HG03103 (cell line): ENCODE data around the gene ZNF462.
"Not testable (repeated sequence)": the region's sequence is repeated elsewhere in the genome, so short reads cannot be mapped to it uniquely, and the experiment has no call there.

Source experiments
- ATAC-seq: cut with Tn5 transposase; IDR thresholded peaks from one replicate; pipeline ENCODE4 v1.9.1; 2021; ENCODE audit warnings: low read depth; ENCODE audit not compliant: unreplicated experiment

Gene ZNF462

DNA sequence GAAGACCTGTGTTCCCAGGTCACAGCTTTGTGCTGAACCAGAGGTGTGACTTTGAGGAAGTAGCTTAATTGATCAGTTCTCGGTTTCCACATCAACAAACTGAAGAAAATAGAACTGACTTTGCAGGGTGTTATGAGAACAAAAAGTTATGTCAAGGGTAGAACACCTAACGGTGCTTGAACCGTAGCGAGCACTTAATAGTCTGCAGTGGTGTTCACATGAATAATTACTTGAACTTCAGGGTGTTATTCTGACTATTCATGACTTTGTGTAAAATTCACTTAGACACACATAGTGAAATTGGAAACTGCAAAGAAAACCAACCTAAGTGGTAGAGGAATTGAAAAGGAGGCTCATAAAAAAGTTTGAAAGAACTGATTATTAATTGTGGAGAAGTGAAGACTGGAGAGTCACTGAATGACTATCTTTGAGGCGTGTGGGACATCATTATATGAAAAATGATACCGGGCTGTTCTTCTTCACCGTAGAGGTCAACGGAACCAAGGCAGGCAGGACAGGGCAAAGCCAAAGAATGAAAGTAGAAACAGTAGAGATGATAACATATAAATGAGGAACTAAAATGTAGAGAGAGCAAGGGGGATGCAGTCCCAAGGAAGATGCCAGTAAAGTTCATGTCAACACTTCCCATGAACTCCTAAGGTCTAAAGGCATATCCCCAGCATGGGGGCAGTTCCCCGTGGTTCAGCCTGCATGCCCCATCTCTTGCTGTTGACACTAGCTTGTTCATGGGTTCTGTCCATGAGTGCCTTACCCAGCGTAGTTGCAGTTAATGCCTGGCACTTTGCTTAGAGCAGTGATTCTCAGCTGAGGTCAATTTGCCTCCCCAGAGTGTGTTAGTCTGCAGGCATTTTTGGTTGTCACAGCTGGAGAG lies 118.7 kb downstream of the ZNF462 start:
- peak; percentile 71 for ATAC-seq

GRCh38 chr9:106982636-106983035 lies 119.7 kb downstream of the ZNF462 start:
- ATAC-seq = no peak

GRCh38 chr9:106983346-106983745 lies 120.4 kb downstream of the ZNF462 start:
- no peak for ATAC-seq

DNA sequence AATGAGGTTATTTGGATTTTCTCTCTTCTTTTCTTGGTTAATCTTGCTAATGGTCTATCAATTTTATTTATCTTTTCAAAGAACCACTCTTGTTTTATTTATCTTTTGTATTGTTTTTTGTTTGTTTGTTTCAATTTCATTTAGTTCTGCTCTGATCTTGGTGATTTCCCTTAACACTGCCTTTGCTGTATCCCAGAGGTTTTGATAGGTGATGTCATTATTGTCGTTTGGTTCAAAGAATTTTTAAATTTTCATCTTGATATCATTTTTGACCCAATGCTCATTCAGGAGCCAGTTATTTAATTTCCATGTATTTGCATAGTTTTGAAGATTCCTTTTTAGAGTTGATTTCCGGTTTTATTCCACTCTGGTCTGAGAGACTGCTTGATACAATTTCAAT lies 126.9 kb downstream of the ZNF462 start:
- not testable (repeated sequence) for ATAC-seq

GRCh38 chr9:106992186-106992585 lies 129.2 kb downstream of the ZNF462 start:
- no peak for ATAC-seq

DNA sequence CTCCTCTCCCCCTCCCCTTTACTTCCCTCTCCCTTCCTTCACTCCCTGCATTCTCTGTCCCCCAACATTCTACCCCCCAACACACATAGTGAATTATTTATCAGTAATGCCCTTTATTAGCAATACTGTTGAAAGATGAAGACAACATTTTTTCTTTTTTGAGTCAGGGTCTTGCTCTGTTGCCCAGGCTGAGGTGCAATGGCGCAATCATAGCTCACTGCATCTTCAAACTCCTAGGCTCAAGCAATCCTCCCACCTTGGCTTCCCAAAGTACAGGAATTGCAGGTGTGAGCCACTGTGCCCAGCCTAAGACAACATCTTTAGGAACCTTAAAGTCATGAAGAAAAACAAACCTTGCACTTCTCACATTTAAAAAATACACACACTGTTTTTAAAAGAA lies 130.6 kb downstream of the ZNF462 start:
- no peak for ATAC-seq

- ATAC-seq = no peak
These were observed 131.5 kb downstream of the ZNF462 start for GRCh38 chr9:106994463-106994862.

DNA sequence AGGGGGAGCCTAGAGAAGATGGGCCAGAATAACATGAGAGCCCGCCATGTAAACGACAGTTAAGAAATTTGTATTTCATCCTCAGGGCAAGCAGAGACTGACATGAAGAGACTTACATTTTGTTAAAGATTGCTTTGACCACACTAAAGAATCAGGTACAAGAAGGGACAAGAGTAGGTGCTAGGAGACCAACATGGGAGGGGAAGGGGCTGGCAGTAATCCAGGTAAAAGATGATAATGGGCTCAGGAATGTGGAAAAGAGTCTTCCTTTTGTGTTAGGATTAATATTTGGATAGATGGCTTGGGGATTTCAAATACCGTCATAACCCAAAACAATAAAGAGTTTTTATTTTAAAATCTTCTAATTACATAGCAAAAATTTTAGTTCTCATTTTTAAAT lies 137.3 kb downstream of the ZNF462 start:
- ATAC-seq = no peak

GRCh38 chr9:107005201-107005600 lies 142.2 kb downstream of the ZNF462 start:
- no peak for ATAC-seq

DNA sequence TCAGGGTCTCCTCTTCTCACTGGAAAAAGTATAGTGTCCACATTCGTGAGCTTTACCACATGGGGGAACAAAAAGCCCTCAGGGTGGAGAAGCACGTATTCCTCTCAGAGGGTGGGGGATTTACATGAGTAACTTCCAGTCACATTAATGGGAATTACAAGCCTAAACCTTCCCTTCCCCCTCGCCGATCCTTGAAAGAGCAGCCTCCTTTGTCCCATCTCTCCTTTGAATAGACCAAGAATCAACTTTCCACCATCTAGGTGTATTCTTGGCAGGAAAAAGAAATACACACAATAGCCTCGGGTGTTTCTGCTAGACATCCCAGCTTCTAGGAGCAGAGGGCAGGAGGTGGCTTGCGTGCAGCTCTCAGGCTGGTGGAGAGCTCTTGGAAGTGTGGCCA lies 144.4 kb downstream of the ZNF462 start:
- no peak for ATAC-seq

DNA sequence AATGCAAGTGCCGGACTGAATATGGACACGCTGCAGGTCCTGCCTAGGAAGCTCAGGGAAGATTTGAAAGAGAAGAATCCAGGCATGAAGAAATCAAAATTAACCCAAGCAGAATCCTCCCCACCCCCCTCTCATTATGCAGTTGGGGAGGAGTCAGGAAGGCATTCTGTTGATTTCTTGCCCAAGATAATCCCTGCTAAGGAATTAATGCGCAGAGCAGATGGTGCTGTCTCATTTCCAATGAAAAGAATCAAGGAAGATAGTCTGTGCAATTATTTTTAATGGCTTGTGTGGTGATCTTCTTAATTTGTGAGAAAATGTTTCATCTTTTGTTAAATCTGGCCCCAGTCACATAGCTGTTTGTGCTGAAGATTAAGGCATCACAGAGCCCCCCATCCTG lies 145.0 kb downstream of the ZNF462 start:
- no peak for ATAC-seq

GRCh38 chr9:107008447-107008846 lies 145.5 kb downstream of the ZNF462 start:
- ATAC-seq = no peak

DNA sequence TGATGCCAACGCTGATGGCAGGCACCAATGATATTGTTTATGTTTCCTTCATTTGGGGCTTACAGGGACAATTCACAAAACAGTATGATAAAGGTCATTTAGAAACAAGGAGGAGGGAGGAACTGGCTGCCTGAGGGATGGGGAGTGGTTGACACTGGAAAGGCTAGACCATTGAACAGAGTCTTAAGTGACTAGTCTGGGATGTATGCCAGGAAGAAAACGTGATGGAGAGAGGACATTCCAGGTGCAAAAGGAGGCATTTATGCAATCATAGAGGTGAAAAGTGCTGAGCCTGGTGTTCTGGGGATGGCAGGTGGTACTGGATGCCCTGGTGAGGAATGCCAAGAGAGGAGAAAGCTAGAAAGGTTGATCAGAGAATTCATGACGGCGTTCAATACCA lies 153.4 kb downstream of the ZNF462 start:
- no peak for ATAC-seq

GRCh38 chr9:107018861-107019545 lies 156.0 kb downstream of the ZNF462 start:
- no peak for ATAC-seq

DNA sequence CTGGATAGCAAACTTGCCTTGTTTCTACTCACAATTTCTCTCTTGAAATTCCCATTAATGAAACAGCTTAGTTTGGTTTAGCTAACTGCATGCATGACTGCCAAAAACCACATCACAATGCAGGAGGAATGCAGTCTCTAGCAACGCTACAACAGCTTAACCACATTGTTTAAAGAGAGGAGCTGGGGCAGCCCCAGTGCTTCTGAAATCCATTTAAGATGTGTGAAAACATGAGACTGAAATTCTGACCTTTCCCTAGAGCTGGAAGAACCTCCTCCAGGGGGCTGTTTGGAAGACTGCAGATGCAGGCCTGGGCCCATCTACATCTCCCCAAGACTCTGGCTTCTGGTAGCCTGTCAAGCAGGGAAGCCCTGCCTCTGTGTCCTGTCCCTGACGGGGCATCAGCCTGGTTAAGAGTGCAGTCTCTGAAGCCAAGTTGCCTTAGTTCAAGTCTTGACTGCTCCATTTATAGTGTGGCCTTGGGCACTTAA lies 157.1 kb downstream of the ZNF462 start:
- ATAC-seq = no peak

DNA sequence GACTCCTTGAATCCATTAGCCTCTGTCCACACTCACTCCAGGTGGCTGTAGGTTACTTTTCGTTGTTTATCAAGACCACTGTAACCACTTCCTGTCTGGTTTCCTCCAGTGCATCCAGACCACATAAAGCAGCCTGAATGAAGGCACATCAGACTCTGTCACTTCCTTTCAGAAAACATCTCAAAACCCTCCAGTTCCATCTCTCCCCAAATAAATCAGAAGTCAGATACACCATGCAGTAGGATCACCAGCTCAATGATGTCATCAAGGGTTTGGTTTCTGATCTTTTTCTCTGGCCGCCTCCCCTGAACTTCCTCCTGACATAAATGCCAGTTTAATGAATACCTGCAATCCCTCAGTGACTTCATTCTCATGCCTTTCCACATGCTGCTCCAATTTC lies 161.2 kb downstream of the ZNF462 start:
- ATAC-seq = peak; percentile 83

DNA sequence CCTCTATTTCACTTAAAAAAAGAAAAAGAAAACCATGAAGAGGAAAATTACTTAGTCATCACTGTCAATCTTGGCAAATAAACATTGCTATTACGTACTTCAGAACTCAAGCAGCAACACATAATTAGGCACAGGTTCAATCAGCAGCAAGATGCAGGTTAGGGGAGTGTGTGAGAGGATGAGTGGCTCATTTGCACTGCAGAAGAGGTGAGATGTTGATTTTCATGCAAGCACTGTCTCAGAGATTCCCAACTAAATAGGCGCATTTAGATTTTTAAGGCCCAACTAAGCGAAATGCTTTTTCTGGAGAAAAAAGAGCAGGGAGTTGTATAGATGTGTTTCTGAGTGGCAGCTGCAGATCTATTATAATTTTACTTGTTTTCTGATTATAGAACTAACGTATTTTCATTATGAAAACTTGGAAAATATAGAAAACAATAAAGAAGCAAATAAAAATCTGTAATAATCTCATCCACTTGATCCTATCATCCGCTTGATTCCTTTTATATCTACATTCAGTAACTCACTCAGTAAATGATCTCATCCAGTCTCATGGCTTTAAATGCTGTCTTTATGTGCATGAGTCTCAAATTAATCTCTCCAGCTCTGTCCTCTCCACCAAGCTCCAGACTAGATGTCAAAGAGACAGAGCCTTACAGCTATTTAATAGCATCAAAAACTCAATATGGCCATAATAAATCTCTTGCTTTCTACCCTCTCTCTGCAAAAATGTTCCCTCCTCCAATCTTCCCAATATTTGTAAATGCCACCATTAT lies 162.5 kb downstream of the ZNF462 start:
- no peak for ATAC-seq

DNA sequence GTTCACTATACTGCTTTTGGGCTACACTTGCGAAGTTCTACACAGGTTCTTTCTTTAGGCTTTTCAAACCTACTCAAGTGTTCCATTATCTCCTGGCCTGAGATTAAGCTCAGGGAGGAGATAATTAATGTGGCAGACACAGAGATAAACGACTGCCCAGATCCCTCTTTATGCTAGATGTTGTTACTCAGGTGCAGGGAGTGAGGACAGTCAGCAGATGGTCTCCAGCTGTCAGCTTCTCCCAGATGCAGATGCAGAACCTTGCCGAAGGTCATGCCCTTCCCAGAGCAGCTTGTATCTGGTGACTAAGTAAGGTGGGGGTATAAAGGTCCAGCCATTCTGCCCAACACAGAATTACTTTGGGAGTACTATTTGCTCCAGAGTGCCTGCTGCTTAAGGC lies 166.2 kb downstream of the ZNF462 start:
- no peak for ATAC-seq

GRCh38 chr9:107033966-107034365 lies 171.0 kb downstream of the ZNF462 start:
- ATAC-seq = no peak

GRCh38 chr9:107034831-107035230 lies 171.9 kb downstream of the ZNF462 start:
- ATAC-seq = no peak

DNA sequence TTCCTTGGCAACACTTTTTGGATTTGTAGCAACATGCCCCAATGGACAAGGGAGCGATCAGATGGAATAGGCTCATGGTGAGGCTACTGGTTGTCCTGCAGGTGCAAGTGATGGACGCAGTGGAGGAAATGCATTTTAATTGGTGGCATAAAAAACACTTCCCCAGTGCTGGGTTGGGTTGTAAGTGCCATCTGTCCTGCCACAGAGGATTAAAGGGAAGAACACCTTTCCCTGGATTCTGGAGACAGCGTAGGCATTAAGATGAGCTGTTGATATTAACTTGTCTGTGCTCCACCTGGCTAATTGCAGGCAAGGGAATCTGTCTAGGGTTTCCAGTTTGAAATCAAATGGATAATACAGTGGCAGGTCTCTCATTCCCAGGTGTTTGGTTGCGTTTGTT lies 173.4 kb downstream of the ZNF462 start:
- no peak for ATAC-seq
